ENCODE data around the gene LYRM7.

DNA sequence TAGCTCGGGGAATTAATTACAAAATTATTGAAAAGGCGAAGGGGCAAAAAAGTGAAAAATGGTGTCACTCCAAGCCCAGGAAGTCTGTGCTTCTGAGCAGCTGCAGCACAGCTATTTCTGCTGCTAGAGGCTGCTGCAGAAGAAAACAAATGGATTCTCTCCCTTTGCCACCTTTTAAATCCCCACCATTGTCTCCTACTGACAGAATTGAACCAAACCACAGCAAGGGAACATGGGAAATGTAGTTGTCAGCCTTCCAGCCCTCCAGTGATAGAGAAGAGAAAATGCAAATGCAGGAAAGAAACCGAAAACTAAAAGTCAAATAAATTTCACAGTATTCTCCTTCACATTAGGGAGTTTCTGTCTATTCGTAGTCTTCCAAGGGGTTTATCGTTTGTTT, 59.7 kb downstream of the LYRM7 start:
- TF ChIP-seq, protein P1, sequence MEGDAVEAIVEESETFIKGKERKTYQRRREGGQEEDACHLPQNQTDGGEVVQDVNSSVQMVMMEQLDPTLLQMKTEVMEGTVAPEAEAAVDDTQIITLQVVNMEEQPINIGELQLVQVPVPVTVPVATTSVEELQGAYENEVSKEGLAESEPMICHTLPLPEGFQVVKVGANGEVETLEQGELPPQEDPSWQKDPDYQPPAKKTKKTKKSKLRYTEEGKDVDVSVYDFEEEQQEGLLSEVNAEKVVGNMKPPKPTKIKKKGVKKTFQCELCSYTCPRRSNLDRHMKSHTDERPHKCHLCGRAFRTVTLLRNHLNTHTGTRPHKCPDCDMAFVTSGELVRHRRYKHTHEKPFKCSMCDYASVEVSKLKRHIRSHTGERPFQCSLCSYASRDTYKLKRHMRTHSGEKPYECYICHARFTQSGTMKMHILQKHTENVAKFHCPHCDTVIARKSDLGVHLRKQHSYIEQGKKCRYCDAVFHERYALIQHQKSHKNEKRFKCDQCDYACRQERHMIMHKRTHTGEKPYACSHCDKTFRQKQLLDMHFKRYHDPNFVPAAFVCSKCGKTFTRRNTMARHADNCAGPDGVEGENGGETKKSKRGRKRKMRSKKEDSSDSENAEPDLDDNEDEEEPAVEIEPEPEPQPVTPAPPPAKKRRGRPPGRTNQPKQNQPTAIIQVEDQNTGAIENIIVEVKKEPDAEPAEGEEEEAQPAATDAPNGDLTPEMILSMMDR (conservative IDR thresholded peaks at IDR 0.05; ENCODE audit: low read length), result no peak
- TF ChIP-seq EZH2phosphoT487 (IDR thresholded peaks at IDR 0.05; ENCODE audit: borderline replicate concordance, low read depth, low read length), result no peak
